Left renal pelvis (tissue), 4 donors: ENCODE measurements around the gene BAMBI. TPM values are rescaled to one million over a fixed set of nuclear protein-coding genes. Genes with fewer than 3 reads are reported as not detected.

Source experiments
- DNase-seq, 4 donors: peaks; one replicate each; pipeline ENCODE4 v3.0.0-alpha.2; 2013; ENCODE audit warnings: low read depth in 4 of 4, low spot score in 3 of 4
- polyA plus RNA-seq, 4 donors: library from polyadenylated mRNA; unstranded; fragments of 120-200 nt; gene quantifications; one replicate each; pipeline ENCODE4 v1.2.1, GENCODE V29; 2013; ENCODE audit not compliant: insufficient read length in 4 of 4

The BAMBI gene
- polyA plus RNA-seq, 4 donors: 9.5 to 49.7 (median 47.3) TPM

GRCh38 chr10:28730031-28730778 lies 52.9 kb downstream of the BAMBI start:
- no peak for DNase-seq

- DNase-seq: no peak
Measured at GRCh38 chr10:28732091-28732490, 54.8 kb downstream of the BAMBI start.

Other genes starting within 250 kb of the BAMBI start
- 100 to 1,000 TPM; 142 to 163 (median 150) TPM for gene WAC, start 144.4 kb upstream of the BAMBI start, polyA plus RNA-seq